ENCODE data around the gene ATP11A. TPM values are rescaled to one million over a fixed set of nuclear protein-coding genes. Genes with fewer than 3 reads are reported as not detected.

The ATP11A gene
- total RNA-seq, 2 donors from 2014 or later: 10.9 to 89.3 TPM

DNA sequence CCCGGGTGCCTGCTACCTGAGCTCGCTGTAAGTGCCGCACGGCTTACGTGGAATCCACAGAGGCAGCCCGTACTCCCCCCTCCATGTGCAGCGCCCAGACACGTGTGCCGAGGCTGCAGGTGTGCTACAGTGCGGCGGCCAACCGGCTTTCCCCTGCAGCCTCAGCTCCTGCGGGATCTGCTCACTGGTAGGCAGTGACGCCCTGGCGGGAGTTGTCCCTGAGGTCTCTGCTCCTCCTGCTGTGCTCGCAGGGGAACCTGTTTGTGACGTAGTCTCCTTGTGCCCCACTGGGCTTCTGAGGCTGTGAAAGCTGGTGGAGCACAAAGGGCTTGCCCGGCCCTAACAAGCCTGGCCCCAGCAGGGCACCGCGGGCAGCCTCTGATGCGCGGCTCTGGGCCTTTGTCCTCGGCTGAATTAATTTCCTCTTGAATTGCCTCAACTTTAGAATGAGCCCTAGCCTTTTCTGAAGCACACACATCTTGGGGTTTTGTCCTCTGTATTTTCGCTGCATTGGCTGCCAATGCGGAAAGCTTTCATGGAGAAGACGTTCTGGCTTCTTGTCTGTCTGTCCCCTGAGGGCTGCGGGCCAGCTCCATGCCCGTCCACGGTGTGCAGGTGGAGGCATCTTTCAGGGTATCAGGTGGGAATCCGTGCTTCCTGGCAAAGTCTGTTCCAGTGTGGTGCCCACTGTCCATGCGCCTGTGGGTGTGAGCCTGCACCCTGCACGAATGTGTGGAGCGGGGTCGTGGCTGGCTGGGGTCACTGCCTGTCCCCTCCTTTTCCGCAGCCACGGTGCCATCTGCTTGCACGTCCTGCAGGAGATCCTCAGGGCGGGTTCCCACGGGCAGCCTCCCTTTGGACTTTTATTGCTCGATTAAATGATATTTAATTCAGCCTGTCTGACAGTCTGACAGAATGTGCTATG, 201.9 kb downstream of the ATP11A start:
- H3K4me1 ChIP-seq (replicated peaks): peaks cover 6% of the 10 kb centered on the region
- no peaks in the 10 kb centered on the region for H3K9me3 ChIP-seq
- H3K27ac ChIP-seq: no peak overlapping the region
- WGBS: 64% methylated on average over 39 of the region's 40 CpGs
- DNase-seq (ENCODE audit: low spot score): no peak
- TF ChIP-seq POLR2A (IDR thresholded peaks at IDR 0.05): no peak
- TF ChIP-seq POLR2AphosphoS5 (IDR thresholded peaks at IDR 0.05): no peak
- TF ChIP-seq, protein P1, sequence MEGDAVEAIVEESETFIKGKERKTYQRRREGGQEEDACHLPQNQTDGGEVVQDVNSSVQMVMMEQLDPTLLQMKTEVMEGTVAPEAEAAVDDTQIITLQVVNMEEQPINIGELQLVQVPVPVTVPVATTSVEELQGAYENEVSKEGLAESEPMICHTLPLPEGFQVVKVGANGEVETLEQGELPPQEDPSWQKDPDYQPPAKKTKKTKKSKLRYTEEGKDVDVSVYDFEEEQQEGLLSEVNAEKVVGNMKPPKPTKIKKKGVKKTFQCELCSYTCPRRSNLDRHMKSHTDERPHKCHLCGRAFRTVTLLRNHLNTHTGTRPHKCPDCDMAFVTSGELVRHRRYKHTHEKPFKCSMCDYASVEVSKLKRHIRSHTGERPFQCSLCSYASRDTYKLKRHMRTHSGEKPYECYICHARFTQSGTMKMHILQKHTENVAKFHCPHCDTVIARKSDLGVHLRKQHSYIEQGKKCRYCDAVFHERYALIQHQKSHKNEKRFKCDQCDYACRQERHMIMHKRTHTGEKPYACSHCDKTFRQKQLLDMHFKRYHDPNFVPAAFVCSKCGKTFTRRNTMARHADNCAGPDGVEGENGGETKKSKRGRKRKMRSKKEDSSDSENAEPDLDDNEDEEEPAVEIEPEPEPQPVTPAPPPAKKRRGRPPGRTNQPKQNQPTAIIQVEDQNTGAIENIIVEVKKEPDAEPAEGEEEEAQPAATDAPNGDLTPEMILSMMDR (IDR thresholded peaks at IDR 0.05): no peak
- intact Hi-C loops (cut with DNase I): no loop called here
- H3K4me3 ChIP-seq: no peak overlapping the region
- no peaks in the 10 kb centered on the region for H3K36me3 ChIP-seq
- H3K27me3 ChIP-seq (replicated peaks; ENCODE audit: insufficient read depth): no peaks in the 10 kb centered on the region

DNA sequence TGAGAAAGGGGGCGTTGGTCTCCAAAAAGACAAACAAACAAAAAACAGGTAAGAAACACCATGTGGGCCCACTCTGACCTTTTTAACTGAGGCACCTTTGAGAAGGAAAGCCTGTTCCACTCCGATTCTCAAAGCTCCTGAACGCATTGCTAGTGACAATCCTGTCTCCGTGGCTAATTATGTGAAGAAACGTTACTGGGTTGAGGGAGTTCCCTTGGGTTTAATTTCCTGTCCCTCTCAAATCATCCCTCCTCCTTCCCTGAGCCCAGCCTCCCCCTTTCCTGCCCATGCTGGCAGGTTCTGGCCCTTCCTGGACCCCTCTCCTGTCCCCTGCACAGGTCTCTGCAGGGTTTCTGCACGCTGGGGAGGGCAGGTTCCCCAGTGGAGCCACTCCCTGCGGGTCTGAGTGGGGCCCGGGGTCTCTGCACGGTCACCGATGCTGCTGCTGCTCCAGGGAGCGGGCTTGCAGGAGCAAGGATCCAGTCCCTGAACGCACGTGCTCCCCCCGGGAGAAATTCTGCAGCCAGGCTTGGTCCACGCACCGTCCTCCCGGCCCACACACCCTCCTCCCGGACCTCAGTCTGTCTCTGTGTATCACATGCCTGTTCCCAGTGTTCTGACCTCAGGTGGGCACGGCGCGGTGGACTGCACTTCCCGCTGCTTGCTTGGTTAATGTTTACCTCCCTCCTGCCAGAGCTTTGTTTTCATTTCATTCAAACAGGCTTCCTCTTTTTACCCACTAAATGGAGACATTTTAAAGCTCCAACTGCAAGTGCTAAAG, 202.8 kb downstream of the ATP11A start:
- no peak overlapping the region for H3K27ac ChIP-seq

DNA sequence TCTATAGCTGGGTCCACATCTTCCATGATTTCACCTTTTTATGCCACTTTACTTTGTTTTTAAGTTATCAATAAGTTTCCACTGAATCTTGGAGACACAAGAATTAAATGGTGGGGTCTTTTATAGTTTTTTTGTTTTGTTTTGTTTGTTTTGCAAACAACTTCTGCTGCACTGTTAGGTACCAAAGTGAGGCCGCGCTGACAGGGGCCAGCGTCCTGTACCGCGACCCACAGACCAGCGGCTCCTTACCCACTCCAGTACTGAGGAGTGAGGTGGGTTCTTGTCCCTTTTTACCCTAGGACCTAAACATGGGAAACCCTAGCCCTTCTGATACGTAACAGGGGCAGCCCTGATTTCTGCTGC, 203.3 kb downstream of the ATP11A start:
- Histone ChIP-seq H3K9me3 (no peaks in the 10 kb centered on the region), H3K27ac (no peak overlapping the region), H3K4me1 (replicated peaks) (peaks cover 6% of the 10 kb centered on the region), H3K4me3 (no peak overlapping the region), H3K27me3 (replicated peaks; ENCODE audit: insufficient read depth) (no peaks in the 10 kb centered on the region), H3K36me3 (no peaks in the 10 kb centered on the region)
- WGBS: 76% methylated on average over 7 of the region's 7 CpGs
- TF ChIP-seq, protein P1 (IDR thresholded peaks at IDR 0.05): no peak
- TF ChIP-seq POLR2A (IDR thresholded peaks at IDR 0.05): no peak
- TF ChIP-seq POLR2AphosphoS5 (IDR thresholded peaks at IDR 0.05): no peak
- DNase-seq (ENCODE audit: low spot score): no peak
- intact Hi-C loops (cut with DNase I): no loop called here

More for the DNA sequence above, 202.8 kb downstream of the ATP11A start:
- no peak overlapping the region for H3K4me3 ChIP-seq
- DNase-seq (ENCODE audit: low spot score): no peak
- no peaks in the 10 kb centered on the region for H3K36me3 ChIP-seq
- peaks cover 6% of the 10 kb centered on the region for H3K4me1 ChIP-seq (replicated peaks)
- intact Hi-C loops (cut with DNase I): no loop called here
- 52% methylated on average over 22 of the region's 22 CpGs for WGBS
- TF ChIP-seq POLR2A (IDR thresholded peaks at IDR 0.05): no peak
- TF ChIP-seq, protein P1 (IDR thresholded peaks at IDR 0.05): no peak
- TF ChIP-seq POLR2AphosphoS5 (IDR thresholded peaks at IDR 0.05): no peak
- no peaks in the 10 kb centered on the region for H3K9me3 ChIP-seq
- no peaks in the 10 kb centered on the region for H3K27me3 ChIP-seq (replicated peaks; ENCODE audit: insufficient read depth)

DNA sequence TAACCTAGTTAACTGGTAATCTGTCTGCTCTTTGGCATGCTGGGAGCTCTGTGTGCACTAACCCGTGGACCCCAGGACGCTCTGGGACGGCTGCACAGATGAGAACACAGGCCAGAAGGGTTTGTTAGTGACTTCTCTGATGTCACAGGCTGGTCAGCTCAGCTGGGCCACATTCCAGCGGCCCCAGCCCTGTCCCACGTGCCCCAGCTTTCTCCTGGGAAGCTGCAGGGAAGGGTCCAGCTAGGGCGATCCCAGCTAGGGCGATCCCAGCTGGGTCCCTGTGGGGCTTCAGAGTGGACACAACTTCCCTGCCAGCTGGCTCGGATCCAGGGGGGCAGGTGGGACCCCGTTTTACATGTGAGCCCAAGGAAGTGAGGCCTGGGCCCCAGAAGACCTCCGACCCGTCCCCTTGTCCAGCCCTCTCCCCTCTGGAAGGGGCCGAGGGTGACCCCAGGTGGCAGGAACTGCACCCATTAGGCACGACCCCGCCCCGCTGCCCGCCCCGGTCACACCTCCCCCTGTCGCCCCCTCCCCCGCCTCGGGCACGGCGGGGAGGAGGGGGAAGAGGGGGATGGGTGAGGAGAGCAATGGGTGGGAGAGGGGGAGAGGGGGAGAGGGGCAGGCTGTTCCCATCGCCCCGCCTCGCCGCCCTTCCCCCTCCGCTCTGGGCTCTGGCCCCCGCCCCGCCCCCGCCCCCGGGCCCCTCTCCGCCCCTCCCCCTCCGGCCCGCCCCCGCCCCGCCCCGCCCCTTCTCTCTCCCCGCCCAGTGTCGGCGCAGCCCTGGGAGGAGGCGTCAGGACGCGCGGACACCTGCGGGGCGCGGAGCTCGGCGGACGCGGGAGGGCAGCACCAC, 204.0 kb downstream of the ATP11A start:
- Histone ChIP-seq H3K27me3 (replicated peaks; ENCODE audit: insufficient read depth) (no peaks in the 10 kb centered on the region), H3K4me3 (peak overlapping the region; percentile 42 to 63), H3K4me1 (replicated peaks) (peaks cover 6% of the 10 kb centered on the region), H3K36me3 (no peaks in the 10 kb centered on the region), H3K9me3 (no peaks in the 10 kb centered on the region), H3K27ac (peak overlapping the region in 1 of 2 donors; percentile 67)
- TF ChIP-seq, protein P1 (IDR thresholded peaks at IDR 0.05): no peak
- no peak for TF ChIP-seq POLR2AphosphoS5 (IDR thresholded peaks at IDR 0.05)
- no peak for TF ChIP-seq POLR2A (IDR thresholded peaks at IDR 0.05)
- 27% methylated on average over 15 of the region's 51 CpGs for WGBS
- no peak for DNase-seq (ENCODE audit: low spot score)
- intact Hi-C loops (cut with DNase I): no loop called here
